Measurements from ENCODE around the gene GLS2. TPM values are rescaled to one million over a fixed set of nuclear protein-coding genes. Genes with fewer than 3 reads are reported as not detected.
A peak's percentile ranks its signal among the peaks of the same experiment; 100 is the strongest.

GLS2 gene
- total and polyA plus RNA-seq, 2 donors (not counting 3 experiments of a cell fraction or from before 2014, with no cell fraction given): 0.04 to 0.33 TPM

DNA sequence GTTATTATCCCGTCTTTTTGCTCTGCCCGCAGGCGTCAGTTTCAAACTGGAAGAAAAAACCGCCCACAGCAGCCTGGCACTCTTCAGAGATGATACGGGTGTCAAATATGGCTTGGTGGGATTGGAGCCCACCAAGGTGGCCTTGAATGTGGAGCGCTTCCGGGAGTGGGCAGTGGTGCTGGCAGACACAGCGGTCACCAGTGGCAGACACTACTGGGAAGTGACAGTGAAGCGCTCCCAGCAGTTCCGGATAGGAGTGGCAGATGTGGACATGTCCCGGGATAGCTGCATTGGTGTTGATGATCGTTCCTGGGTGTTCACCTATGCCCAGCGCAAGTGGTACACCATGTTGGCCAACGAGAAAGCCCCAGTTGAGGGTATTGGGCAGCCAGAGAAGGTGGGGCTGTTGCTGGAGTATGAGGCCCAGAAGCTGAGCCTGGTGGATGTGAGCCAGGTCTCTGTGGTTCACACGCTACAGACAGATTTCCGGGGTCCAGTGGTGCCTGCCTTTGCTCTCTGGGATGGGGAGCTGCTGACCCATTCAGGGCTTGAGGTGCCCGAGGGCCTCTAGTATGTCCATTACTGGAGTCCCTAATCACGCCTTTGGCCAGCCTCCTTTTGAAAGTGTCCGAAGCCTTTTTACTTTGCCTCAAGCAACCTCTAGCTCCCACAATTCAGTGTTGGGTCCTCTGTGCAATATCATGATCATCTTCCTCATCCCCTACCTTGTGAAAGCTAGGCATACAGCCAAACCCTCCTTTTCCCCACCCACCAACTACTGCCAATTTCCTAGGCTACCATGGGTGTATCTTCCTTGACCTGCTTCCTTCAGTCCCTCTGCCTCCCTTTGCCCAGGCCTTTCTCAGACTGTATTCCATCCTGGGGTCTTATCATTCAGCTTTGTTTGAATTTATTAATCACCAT is 18.7 kb downstream of the GLS2 start:
- Histone ChIP-seq H3K4me1 (ENCODE audit: control insufficient read depth, extremely low read depth, insufficient read depth, low read length) (peaks cover 7% of the 10 kb centered on the region), H4K20me1 (replicated peaks; ENCODE audit: control insufficient read depth, extremely low read depth, insufficient read depth, low read length) (no peaks in the 10 kb centered on the region), H3K9me3 (replicated peaks; ENCODE audit: control insufficient read depth, insufficient read depth, low read length) (no peaks in the 10 kb centered on the region), H3K27ac (ENCODE audit: insufficient read depth, low read depth, low read length) (peak overlapping the region; percentile 58), H3K27me3 (ENCODE audit: control insufficient read depth in 2 of 2, insufficient read depth in 2 of 2, low read length in 2 of 2) (no peaks in the 10 kb centered on the region), H2AFZ (ENCODE audit: low read depth, low read length) (peak overlapping the region; percentile 53), H3K36me3 (ENCODE audit: control insufficient read depth in 2 of 2, extremely low read depth in 1 of 2, insufficient read depth in 2 of 2, low read length in 2 of 2) (peaks cover 0 to 4% of the 10 kb centered on the region in 2 experiments), H3K79me2 (ENCODE audit: control insufficient read depth, insufficient read depth, low read length) (peaks cover 13% of the 10 kb centered on the region), H3K9me1 (replicated peaks; ENCODE audit: control insufficient read depth, extremely low read depth, insufficient read depth, low read length) (no peaks in the 10 kb centered on the region), H3K4me2 (ENCODE audit: insufficient read depth, low read length) (peak overlapping the region; percentile 76), H3K4me3 (replicated peaks in 1 of 3; ENCODE audit: insufficient read depth in 1 of 3, low read depth in 1 of 3, low read length in 3 of 3) (peak overlapping the region; percentile 66 to 93 (median 93)), H3K9ac (replicated peaks; ENCODE audit: extremely low read depth, insufficient read depth, low read length) (peak overlapping the region; percentile 91)
- dilution Hi-C loops (cut with MboI; ENCODE audit: extremely low pct_ligation_motif_present, low sequenced_read_pairs): no loop called here
- no TSS peak for BruUV-seq (replicated peaks)
- POLR2A ChIA-PET: no interaction called here
- no peak for TF ChIP-seq JUN (IDR thresholded peaks at IDR 0.05; ENCODE audit: borderline replicate concordance, insufficient read depth, insufficient read length, low read depth)
- no peak for DNase-seq (ENCODE audit: low read depth, low spot score)
- FAIRE-seq: no peak
- intact Hi-C loops (cut with micrococcal nuclease): loop anchor here (2.0 kb wide), 1 partner anchor 20 kb away; the partner anchor contains the start of gene TIMELESS
- CTCF ChIA-PET: interaction anchor here (1.2 kb wide), 1 partner anchor 110 kb away, joined by 3 read pairs; the partner anchor contains the start of gene STAT2

- no peaks in the 10 kb centered on the region for H3K27me3 ChIP-seq (ENCODE audit: control insufficient read depth in 2 of 2, insufficient read depth in 2 of 2, low read length in 2 of 2)
- POLR2A ChIA-PET: no interaction called here
- H3K79me2 ChIP-seq (ENCODE audit: control insufficient read depth, insufficient read depth, low read length): peaks cover 13% of the 10 kb centered on the region
- peaks cover 7% of the 10 kb centered on the region for H3K4me1 ChIP-seq (ENCODE audit: control insufficient read depth, extremely low read depth, insufficient read depth, low read length)
- intact Hi-C loops (cut with micrococcal nuclease) (loop anchor here (1.0 to 2.0 kb wide), 2 partner anchors 20 to 108 kb away; partner anchors contain the start of genes STAT2 and TIMELESS), dilution Hi-C loops (cut with MboI; ENCODE audit: extremely low pct_ligation_motif_present, low sequenced_read_pairs) (no loop called here)
- H3K36me3 ChIP-seq (ENCODE audit: control insufficient read depth in 2 of 2, extremely low read depth in 1 of 2, insufficient read depth in 2 of 2, low read length in 2 of 2): peaks cover 0 to 4% of the 10 kb centered on the region in 2 experiments
- H4K20me1 ChIP-seq (replicated peaks; ENCODE audit: control insufficient read depth, extremely low read depth, insufficient read depth, low read length): no peaks in the 10 kb centered on the region
- peak within 1 kb of the TSS; percentile 84 for H3K4me2 ChIP-seq (ENCODE audit: insufficient read depth, low read length)
- H3K4me3 ChIP-seq (replicated peaks in 1 of 3; ENCODE audit: insufficient read depth in 1 of 3, low read depth in 1 of 3, low read length in 3 of 3): peak within 1 kb of the TSS; percentile 66 to 93 (median 93)
- H3K27ac ChIP-seq (ENCODE audit: insufficient read depth, low read depth, low read length): peak within 1 kb of the TSS; percentile 58
- H2AFZ ChIP-seq (ENCODE audit: low read depth, low read length): peak within 1 kb of the TSS; percentile 53
- CTCF ChIA-PET: no interaction called here
- DNase-seq (ENCODE audit: low read depth, low spot score) (peak; percentile 92), FAIRE-seq (peak; percentile 93)
- H3K9me1 ChIP-seq (replicated peaks; ENCODE audit: control insufficient read depth, extremely low read depth, insufficient read depth, low read length): no peaks in the 10 kb centered on the region
- peak within 1 kb of the TSS; percentile 91 for H3K9ac ChIP-seq (replicated peaks; ENCODE audit: extremely low read depth, insufficient read depth, low read length)
- TF ChIP-seq, protein P1, sequence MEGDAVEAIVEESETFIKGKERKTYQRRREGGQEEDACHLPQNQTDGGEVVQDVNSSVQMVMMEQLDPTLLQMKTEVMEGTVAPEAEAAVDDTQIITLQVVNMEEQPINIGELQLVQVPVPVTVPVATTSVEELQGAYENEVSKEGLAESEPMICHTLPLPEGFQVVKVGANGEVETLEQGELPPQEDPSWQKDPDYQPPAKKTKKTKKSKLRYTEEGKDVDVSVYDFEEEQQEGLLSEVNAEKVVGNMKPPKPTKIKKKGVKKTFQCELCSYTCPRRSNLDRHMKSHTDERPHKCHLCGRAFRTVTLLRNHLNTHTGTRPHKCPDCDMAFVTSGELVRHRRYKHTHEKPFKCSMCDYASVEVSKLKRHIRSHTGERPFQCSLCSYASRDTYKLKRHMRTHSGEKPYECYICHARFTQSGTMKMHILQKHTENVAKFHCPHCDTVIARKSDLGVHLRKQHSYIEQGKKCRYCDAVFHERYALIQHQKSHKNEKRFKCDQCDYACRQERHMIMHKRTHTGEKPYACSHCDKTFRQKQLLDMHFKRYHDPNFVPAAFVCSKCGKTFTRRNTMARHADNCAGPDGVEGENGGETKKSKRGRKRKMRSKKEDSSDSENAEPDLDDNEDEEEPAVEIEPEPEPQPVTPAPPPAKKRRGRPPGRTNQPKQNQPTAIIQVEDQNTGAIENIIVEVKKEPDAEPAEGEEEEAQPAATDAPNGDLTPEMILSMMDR (IDR thresholded peaks at IDR 0.05; ENCODE audit: extremely low read depth in 1 of 2, insufficient read depth in 1 of 2, low read depth in 1 of 2, low read length in 2 of 2): peak; percentile 8 to 14
- TF ChIP-seq FOS (IDR thresholded peaks at IDR 0.05; ENCODE audit: borderline replicate concordance, insufficient read depth, low read length): no peak
- TF ChIP-seq POLR2AphosphoS5 (IDR thresholded peaks at IDR 0.05; ENCODE audit: insufficient read depth, low read depth, low read length): peak; percentile 97
- TF ChIP-seq, protein P2, sequence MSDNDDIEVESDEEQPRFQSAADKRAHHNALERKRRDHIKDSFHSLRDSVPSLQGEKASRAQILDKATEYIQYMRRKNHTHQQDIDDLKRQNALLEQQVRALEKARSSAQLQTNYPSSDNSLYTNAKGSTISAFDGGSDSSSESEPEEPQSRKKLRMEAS (IDR thresholded peaks at IDR 0.05; ENCODE audit: insufficient read depth, insufficient read length): peak; percentile 99
- TF ChIP-seq JUN (IDR thresholded peaks at IDR 0.05; ENCODE audit: borderline replicate concordance, insufficient read depth, insufficient read length, low read depth): no peak
- TF ChIP-seq EZH2 (IDR thresholded peaks at IDR 0.05; ENCODE audit: borderline replicate concordance, low read depth, low read length, severe bottlenecking): no peak
- TF ChIP-seq MYC (IDR thresholded peaks at IDR 0.05; ENCODE audit: low read depth, low read length): peak; percentile 100
- TF ChIP-seq POLR2A (IDR thresholded peaks at IDR 0.05; ENCODE audit: low read depth, low read length): peak; percentile 97
- H3K9me3 ChIP-seq (replicated peaks; ENCODE audit: control insufficient read depth, insufficient read depth, low read length): no peaks in the 10 kb centered on the region
- TSS peak; percentile 52 for BruUV-seq (replicated peaks)
Observed at GRCh38 chr12:56468216-56469006, 19.6 kb downstream of the GLS2 start, which contains the start of gene SPRYD4. SPRYD4 (plus strand) TSS chr12:56468578; CDS start chr12:56468592, 14 bp downstream.

All from endothelial cell of umbilical vein (primary cell).